ENCODE results near the gene KCNN4. TPM values are rescaled to one million over a fixed set of nuclear protein-coding genes. Genes with fewer than 3 reads are reported as not detected.

The KCNN4 gene
- total and polyA plus RNA-seq, 4 donors = 2.4 to 31.7 (median 12.7) TPM

- Histone ChIP-seq H3K27me3 (ENCODE audit: control insufficient read depth in 3 of 3, insufficient read depth in 3 of 3, low read length in 2 of 3) (no peaks in the 10 kb centered on the region), H3K4me1 (ENCODE audit: control insufficient read depth in 5 of 5, insufficient read depth in 5 of 5, low read length in 5 of 5) (peaks cover 0 to 2% (median 0%) of the 10 kb centered on the region in 5 donors), H3K36me3 (ENCODE audit: control insufficient read depth in 4 of 4, insufficient read depth in 4 of 4, low read length in 4 of 4) (peaks cover 17 to 55% (median 47%) of the 10 kb centered on the region in 4 donors), H3K9ac (ENCODE audit: insufficient read depth in 1 of 2, low read length in 2 of 2) (no peak overlapping the region), H3K4me3 (no peak overlapping the region), H3K27ac (ENCODE audit: low read depth in 1 of 2, low read length in 1 of 2) (no peak overlapping the region), H3K9me3 (ENCODE audit: control insufficient read depth in 4 of 4, insufficient read depth in 3 of 4, low read length in 3 of 4) (no peaks in the 10 kb centered on the region)
- DNase-seq = no peak
- 88 to 90% methylated on average over 10 of the region's 10 CpGs for WGBS, 2 donors
- no peak for TF ChIP-seq CTCF (IDR thresholded peaks at IDR 0.05; ENCODE audit: control extremely low read depth, extremely low read depth)
- no peak for ATAC-seq (ENCODE audit: insufficient read depth, low FRiP score)
Observed at GRCh38 chr19:43741075-43741825, 39.5 kb downstream of the KCNN4 start.

GRCh38 chr19:43739439-43740235 is 41.1 kb downstream of the KCNN4 start:
- Histone ChIP-seq H3K27ac (ENCODE audit: low read depth in 1 of 2, low read length in 1 of 2) (peak overlapping the region in 1 of 2 donors; percentile 44), H3K36me3 (ENCODE audit: control insufficient read depth in 4 of 4, insufficient read depth in 4 of 4, low read length in 4 of 4) (peaks cover 15 to 50% (median 47%) of the 10 kb centered on the region in 4 donors), H3K9ac (ENCODE audit: insufficient read depth in 1 of 2, low read length in 2 of 2) (no peak overlapping the region), H3K27me3 (ENCODE audit: control insufficient read depth in 3 of 3, insufficient read depth in 3 of 3, low read length in 2 of 3) (no peaks in the 10 kb centered on the region), H3K4me1 (ENCODE audit: control insufficient read depth in 5 of 5, insufficient read depth in 5 of 5, low read length in 5 of 5) (peaks cover 0 to 2% (median 0%) of the 10 kb centered on the region in 5 donors), H3K4me3 (no peak overlapping the region), H3K9me3 (ENCODE audit: control insufficient read depth in 4 of 4, insufficient read depth in 3 of 4, low read length in 3 of 4) (no peaks in the 10 kb centered on the region)
- WGBS, 2 donors = 79 to 86% methylated on average over 16 of the region's 16 CpGs
- DNase-seq = no peak
- TF ChIP-seq CTCF (IDR thresholded peaks at IDR 0.05; ENCODE audit: control extremely low read depth, extremely low read depth) = no peak
- no peak for ATAC-seq (ENCODE audit: insufficient read depth, low FRiP score)

GRCh38 chr19:43738780-43739211 is 42.0 kb downstream of the KCNN4 start:
- Histone ChIP-seq H3K36me3 (ENCODE audit: control insufficient read depth in 4 of 4, insufficient read depth in 4 of 4, low read length in 4 of 4) (peaks cover 7 to 52% (median 43%) of the 10 kb centered on the region in 4 donors), H3K9me3 (ENCODE audit: control insufficient read depth in 4 of 4, insufficient read depth in 3 of 4, low read length in 3 of 4) (no peaks in the 10 kb centered on the region), H3K4me1 (ENCODE audit: control insufficient read depth in 5 of 5, insufficient read depth in 5 of 5, low read length in 5 of 5) (peaks cover 0 to 2% (median 0%) of the 10 kb centered on the region in 5 donors), H3K4me3 (no peak overlapping the region), H3K27ac (ENCODE audit: low read depth in 1 of 2, low read length in 1 of 2) (peak overlapping the region in 1 of 2 donors; percentile 23), H3K27me3 (ENCODE audit: control insufficient read depth in 3 of 3, insufficient read depth in 3 of 3, low read length in 2 of 3) (no peaks in the 10 kb centered on the region), H3K9ac (ENCODE audit: insufficient read depth in 1 of 2, low read length in 2 of 2) (no peak overlapping the region)
- DNase-seq (no peak), ATAC-seq (ENCODE audit: insufficient read depth, low FRiP score) (peak; percentile 61)
- WGBS, 2 donors = 58 to 61% methylated on average over 5 of the region's 5 CpGs
- TF ChIP-seq CTCF (IDR thresholded peaks at IDR 0.05; ENCODE audit: control extremely low read depth, extremely low read depth) = no peak
